Measurements from ENCODE around the gene GIT2.
"Not testable (repeated sequence)": the region's sequence is repeated elsewhere in the genome, so short reads cannot be mapped to it uniquely, and the experiment has no call there.

GIT2 gene

GRCh38 chr12:109896188-109896587 is 100.0 kb downstream of the GIT2 start:
- H3K4me3 ChIP-seq (ENCODE audit: low read depth, low read length): no peak overlapping the region

GRCh38 chr12:109894939-109895338 is 101.2 kb downstream of the GIT2 start:
- H3K4me3 ChIP-seq (ENCODE audit: low read depth, low read length): no peak overlapping the region

GRCh38 chr12:109893261-109893995 is 102.7 kb downstream of the GIT2 start:
- no peak overlapping the region for H3K4me3 ChIP-seq (ENCODE audit: low read depth, low read length)

GRCh38 chr12:109892748-109893147 is 103.4 kb downstream of the GIT2 start:
- H3K4me3 ChIP-seq (ENCODE audit: low read depth, low read length): no peak overlapping the region

DNA sequence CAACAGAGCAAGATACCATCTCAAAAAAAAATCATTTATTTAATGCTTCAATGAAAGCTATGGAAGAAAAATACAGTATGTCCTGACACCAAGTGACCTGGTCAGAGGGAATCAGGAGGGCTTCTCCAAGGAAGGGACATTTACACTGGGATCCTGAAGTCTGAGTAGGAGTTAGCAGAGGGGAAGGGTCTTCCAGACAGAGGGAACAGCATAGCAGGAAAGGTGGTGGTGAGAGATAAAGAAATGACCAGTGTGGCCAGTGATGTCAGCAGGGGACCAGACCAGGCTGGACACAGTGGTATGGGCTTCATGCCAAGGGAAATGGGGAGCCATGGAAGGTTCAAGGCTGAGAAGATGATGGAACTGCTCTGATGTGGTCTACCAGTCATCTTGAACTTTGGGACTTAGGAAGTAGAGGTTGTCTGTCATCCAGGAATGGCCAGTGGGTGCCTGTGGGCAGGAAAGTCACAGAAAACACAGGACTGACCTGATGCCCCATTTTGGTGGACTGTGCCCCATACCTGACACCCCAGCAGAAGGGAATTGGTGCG is 103.9 kb downstream of the GIT2 start:
- no peak overlapping the region for H3K4me3 ChIP-seq (ENCODE audit: low read depth, low read length)

GRCh38 chr12:109891731-109892130 is 104.4 kb downstream of the GIT2 start:
- not testable (repeated sequence) for H3K4me3 ChIP-seq (ENCODE audit: low read depth, low read length)

- H3K4me3 ChIP-seq (ENCODE audit: low read depth, low read length): no peak overlapping the region
These were observed 105.5 kb downstream of the GIT2 start for GRCh38 chr12:109890620-109891170.

DNA sequence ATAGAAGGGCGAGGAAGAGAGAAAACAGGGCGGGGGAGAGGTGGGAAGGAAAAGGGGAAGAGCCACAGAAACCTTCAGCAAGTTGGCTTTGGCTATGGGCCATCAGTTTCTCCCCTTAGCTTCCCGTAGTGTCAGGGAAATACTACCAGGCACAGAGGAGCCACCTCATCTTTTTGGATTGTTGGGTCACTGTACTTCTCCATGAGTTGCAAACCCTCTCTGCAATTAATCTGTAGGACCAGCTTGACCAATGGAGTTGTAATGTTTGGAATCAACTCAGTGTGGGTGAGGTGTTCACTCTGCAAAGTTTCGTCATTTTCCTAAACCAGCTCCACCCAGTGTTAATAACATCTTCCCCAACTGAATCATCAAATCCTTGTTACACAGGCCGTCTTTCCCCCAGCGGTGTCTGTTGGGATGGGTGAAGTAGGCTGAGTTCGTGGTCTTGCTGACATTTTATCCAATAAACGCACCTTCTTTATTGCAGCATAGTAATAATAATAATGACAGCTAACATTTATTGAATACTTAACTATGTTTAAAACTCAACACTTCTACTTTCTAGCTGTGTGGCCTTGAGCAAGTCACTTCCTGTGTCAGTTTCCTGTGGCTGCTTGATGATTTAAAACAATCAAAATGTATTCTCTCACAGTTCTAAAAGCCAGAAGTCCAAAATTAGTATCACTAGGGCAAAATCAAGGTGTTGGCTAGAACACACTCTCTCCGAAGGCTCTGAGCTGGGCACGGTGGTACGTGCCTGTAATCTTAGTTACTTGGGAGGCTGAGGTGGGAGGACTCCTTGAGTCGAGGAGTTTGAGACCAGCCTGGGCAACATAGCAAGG is 107.8 kb downstream of the GIT2 start:
- H3K4me3 ChIP-seq (ENCODE audit: low read depth, low read length): no peak overlapping the region

DNA sequence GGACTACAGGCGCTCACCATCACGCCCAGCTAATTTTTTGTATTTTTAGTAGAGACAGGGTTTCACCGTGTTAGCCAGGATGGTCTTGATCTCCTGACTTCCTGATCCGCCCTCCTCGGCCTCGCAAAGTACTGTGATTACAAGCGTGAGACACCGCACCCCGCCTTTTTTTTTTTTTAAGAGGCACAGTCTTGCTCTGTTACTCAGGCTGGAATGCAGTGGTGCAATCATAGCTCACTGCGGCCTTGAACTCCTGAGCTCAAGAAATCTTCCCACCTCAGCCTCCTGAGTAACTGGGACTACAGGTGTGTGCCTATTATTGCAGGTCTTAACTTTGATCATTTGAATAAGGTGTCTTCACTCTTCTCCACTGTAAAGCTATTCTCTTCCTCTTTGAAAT is 110.6 kb downstream of the GIT2 start:
- H3K4me3 ChIP-seq (ENCODE audit: low read depth, low read length): no peak overlapping the region

DNA sequence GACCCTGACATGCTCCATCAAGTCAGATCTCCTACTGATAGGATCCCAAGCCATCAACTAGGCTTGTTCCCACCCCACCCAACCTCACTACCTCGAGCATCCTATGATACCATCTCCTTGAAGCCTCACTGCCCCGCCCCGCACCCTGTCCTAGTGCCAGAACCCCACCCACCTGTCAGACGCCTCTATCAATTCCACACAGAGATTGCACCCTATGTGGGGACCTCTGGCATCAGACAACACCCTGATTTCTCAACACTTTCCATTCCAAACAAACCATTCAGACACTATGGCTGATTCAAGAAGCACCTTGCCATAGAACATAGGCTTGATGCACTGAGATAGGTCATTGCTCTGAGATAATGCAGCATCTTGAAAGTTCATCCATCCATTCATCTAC is 112.7 kb downstream of the GIT2 start:
- H3K4me3 ChIP-seq (ENCODE audit: low read depth, low read length): no peak overlapping the region

DNA sequence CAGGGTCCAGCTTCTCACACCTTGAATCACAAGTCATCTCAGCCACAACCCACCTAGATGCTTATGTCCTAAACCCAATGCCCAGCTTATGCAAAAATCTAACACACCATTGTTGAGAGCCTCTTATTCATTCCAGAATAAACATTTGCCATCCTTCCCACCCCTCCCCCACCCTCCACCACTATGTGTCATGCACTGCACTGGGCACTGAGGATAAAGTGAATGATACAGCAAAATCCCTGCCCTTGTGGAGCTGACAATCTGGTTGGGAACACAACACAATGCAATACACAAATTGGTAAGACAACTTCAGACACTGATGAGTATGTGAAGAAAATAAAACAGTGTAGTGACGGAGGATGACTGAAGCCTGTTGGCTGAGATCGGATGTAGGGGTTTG is 114.4 kb downstream of the GIT2 start:
- no peak overlapping the region for H3K4me3 ChIP-seq (ENCODE audit: low read depth, low read length)

GRCh38 chr12:109880938-109881337 is 115.2 kb downstream of the GIT2 start:
- H3K4me3 ChIP-seq (ENCODE audit: low read depth, low read length): peak overlapping the region; percentile 60

DNA sequence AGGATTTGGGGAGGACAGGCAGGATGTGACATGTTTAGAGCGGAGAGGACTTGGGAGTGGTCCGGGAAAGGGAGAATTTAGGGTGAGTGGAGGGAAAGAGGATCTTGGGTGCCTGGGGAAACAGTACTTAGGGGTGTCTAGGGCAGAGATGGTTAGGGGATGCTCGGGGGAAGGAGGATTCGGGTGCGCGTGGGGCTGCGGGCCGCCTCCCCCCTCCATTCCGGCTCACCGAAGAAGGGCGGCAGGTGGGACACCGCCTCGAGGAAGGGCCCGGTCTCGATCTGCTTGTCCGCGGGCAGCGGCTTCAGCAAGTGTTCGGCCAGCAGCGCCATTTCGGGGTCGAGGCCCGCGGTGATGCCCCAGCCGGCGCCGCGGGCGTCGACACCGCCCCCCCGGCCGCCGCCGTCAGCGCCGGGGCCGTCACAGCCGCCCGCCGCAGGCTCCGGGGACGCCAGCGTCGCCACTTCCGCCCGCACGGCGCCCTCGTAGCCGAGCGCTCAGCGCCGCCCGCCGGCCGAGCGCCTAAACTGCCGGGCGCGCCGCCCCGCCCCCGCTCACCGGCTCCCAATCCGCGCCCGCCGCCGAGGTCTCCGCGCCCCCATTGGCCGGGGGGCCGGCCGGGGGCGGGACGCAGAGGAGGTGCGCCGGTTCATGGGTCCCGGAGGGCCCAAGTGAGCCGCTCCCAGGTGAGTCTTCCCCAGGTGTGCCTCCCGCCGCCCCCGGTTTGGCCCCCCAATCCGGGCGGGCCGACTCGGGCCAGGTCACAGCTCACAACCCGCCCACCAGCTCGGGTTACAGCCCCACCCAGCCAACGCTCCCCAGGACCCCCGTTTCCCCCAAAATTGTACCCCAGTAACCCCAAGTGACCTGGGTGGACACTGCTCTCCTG is 115.9 kb downstream of the GIT2 start, which contains the start of gene GLTP:
TSS of gene GLTP (minus strand) at position 499 of the 889 bp plus-strand sequence. CDS start at position 332, 167 bp downstream.
- peak within 1 kb of the TSS; percentile 91 for H3K4me3 ChIP-seq (ENCODE audit: low read depth, low read length)

Data from iPS-11a (cell line).